Measurements from ENCODE around the gene CYTH1.
A peak's percentile ranks its signal among the peaks of the same experiment; 100 is the strongest.
"Not testable (repeated sequence)": the region's sequence is repeated elsewhere in the genome, so short reads cannot be mapped to it uniquely, and the experiment has no call there.

CYTH1 gene

DNA sequence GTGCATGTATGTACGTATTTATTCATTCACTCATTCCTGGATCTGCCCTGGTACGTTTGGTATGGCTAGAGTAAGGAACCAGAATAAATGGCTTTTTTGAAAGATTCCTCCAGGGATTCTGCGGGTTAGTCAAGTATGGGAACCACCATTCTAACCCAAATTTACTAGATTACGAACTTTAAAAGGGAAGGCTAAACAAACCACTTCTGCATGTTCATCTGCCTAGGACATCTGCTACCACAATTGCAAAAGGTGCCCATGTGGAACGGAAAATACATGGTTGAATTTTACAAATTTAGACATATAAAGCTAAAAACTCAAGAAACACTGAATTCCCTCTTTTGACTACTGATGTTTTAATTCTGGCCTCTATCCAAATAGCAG lies 22.1 kb downstream of the CYTH1 start:
- DNase-seq (ENCODE audit: low read depth): no peak

- peak; percentile 66 for DNase-seq (ENCODE audit: low read depth)
These were observed 22.7 kb downstream of the CYTH1 start for GRCh38 chr17:78759203-78759968.

DNA sequence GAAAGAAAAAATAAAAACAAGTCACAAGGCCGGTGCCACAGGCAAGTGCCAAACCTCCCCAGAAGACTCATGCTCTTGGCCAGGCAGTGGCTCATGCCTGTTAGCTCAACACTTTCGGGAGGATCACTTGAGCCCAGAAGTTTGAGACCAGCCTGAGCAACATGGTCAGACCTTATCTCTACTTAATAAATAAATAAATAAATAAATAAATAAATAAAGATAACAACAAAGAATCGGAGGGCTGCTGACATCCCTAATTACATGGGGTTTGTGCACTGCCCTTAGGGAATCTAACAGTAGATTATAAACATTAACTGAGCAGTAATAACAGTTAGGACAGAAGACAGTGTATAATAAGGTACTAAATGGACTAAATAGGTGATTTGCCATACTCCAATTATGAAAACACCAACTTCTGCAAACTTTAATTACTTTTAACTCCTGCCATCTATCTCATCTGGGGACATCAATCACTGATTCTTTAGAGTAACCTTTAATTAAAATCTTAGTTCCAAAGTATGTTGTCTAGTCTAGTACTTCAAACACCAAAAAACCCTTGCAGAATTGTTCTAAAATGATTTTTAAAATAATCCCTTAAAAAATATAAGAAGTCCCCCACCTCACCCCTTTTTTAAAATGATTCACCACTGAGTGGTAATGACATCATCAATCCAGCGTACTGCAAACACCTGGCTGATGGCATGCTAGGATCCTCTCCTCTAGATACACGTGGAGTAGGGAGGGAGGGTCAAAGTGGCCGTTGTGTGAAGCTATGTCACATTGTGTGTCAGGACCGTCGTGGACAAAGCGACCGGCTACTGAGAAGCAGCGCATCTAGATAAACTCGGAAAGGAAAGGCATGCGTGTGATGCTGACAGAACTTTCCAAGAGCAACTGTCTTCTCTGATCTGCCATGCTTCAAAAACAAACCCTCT lies 28.5 kb downstream of the CYTH1 start:
- DNase-seq (ENCODE audit: low read depth): no peak

DNA sequence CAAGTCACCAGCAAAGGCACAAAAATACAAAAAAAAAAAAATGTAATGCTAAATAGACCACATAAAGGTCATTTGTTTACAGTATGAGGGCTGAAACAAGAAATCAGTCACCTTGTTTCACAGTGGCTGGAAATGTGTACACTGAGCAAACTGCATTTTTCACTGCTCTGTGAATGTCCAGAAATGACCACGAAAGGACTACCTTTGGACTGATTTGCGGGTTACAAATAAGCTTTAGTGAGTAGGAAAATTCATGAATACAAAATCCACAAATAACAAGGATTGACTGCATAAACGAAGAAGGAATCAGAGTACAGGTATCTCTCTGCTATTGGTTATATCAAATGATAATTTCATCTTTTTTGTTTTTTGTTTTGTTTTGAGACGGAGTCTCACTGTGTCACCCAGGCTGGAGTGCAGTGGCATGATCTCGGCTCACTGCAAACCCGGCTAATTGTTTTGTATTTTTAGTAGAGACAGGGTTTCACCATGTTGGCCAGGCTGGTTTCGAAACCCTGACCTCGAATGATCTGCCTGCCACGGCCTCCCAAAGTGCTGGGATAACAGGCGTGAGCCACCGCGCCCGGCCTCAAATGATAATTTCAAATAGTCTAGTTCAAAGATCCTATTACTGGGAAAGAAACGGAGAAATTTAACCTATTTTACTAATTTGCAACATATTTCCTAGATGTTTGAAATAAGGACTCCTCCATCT lies 30.5 kb downstream of the CYTH1 start:
- DNase-seq (ENCODE audit: low read depth): no peak

- DNase-seq (ENCODE audit: low read depth): not testable (repeated sequence)
These were observed 31.1 kb downstream of the CYTH1 start for GRCh38 chr17:78751000-78751399.

GRCh38 chr17:78748730-78749317 lies 33.2 kb downstream of the CYTH1 start:
- peak; percentile 61 for DNase-seq (ENCODE audit: low read depth)

DNA sequence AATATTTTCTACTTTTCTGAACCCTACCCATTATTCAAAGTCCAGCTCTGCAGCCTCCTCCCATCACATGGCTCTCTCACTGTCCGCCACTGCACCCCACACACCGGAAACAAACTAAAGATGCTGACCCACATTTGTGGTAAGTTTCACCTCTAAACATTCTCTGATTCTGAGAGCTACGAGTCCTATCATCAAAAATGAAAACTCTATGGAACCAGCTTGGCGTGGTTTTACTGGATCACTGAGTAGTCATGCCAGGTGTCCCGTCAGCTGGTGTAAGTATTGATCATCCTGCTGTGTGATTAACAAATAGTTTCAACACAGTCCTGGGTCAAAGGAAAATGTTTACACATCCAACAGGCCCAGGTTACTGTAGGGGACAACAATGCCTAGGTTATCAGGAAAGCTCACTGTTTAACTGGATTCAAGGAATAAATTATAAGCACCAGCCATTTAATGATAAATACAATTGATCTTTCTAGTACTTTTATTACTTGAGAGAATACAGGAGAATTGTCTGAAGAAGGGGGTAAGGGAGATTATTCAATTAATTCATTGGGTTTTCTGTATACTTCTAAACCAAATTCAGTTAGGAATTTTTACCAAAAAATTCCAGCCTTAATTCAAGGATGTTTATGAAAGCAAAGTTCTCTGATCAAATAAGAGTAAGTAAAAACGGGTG lies 33.9 kb downstream of the CYTH1 start:
- DNase-seq (ENCODE audit: low read depth): no peak

- DNase-seq (ENCODE audit: low read depth): no peak
These were observed 34.6 kb downstream of the CYTH1 start for GRCh38 chr17:78747488-78747887.

DNA sequence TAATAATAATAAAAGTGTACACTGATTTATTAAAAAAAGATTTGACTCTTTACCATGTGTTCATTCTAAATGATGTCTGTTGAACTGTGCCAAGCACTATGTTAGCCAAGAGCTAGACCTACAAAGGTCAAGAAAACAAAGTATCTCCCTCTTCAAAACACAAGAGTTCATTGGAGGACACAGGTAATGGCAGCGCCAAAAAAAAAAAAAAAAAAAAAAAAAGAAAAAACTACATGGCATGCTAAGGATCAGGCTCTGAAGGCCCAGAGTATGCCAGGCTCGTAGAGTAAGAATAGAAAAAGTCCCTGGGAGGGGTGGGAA lies 35.2 kb downstream of the CYTH1 start:
- DNase-seq (ENCODE audit: low read depth): no peak

GRCh38 chr17:78746263-78746948 lies 35.7 kb downstream of the CYTH1 start:
- no peak for DNase-seq (ENCODE audit: low read depth)

DNA sequence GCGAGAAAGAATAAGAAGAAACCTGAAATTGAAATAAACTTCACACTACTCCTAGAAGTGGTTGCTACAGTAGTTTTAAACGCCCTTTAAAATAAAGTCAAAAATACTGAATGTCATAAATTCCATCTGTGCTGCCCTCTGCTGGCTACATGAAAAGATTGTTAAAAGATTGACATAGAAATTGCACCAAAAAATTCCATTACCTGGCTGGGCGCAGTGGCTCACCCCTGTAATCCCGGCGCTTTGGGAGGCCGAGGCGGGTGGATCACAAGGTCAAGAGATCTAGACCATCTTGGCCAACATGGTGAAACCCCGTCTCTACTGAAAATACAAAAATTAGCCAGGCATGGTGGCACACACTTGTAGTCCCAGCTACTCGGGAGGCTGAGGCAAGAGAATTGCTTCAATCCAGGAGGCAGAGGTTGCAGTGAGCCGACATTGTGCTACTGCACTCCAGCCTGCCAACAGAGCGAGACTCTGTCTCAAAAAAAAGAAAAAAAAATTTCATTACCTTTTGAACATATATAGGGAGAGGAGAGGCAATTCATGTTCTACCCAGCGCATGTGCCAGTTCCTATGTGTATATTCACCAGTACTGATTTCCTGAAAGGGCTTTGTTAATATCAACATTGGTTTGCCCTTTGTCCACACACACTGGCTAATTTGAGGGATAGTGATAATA lies 36.5 kb downstream of the CYTH1 start:
- DNase-seq (ENCODE audit: low read depth): peak; percentile 47

DNA sequence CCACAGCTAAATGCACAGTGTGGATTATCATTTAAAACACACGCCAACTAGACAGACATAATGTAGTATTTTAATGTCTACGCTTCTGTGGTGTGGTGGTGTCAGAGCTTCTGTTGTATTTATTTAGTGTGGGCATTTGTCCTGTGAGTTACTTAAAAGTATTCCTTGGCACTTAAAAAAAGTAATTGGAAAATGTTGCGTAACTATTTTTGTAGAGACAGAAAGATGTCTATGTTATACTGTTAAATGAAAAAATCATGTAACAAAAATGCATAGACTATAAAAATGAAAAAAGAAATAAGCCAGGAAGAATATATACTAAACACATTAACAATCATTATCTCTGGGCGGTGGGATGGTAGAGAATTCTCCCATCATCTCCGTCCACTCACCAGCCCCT lies 39.2 kb downstream of the CYTH1 start:
- no peak for DNase-seq (ENCODE audit: low read depth)

GRCh38 chr17:78741644-78742284 lies 40.3 kb downstream of the CYTH1 start:
- no peak for DNase-seq (ENCODE audit: low read depth)

DNA sequence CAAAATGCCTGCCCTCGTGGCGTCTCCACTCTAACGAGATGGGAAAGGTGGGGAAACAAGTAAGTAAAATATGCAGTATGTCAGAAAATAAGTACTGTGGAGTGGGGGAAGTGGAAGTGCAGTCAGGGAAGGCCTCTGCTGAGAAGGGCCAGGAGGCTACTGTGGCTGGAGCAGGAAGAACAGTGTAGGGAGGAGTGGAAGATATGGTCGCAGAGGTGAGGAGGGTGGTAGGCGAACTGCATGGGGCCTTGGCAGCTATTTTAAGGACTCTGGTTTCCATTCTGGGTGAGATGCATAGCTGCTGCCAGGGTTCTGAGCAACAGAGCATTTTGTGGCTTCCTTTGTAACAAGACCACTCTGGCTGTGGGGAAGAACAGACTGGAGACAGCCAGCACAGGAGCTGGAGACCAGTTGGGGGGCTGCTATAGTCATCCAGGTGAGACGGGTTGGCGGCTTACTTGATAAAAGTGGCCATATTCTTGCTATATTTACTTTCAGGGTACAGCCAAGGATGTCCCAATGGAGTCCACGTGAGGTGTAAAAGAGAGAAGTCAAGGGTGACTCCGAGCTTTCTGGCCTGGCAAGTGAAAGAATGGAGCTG lies 42.6 kb downstream of the CYTH1 start:
- DNase-seq (ENCODE audit: low read depth): no peak

- DNase-seq (ENCODE audit: low read depth): no peak
These were observed 43.4 kb downstream of the CYTH1 start for GRCh38 chr17:78738698-78739097.

- no peak for DNase-seq (ENCODE audit: low read depth)
These were observed 43.8 kb downstream of the CYTH1 start for GRCh38 chr17:78738278-78738677.

DNA sequence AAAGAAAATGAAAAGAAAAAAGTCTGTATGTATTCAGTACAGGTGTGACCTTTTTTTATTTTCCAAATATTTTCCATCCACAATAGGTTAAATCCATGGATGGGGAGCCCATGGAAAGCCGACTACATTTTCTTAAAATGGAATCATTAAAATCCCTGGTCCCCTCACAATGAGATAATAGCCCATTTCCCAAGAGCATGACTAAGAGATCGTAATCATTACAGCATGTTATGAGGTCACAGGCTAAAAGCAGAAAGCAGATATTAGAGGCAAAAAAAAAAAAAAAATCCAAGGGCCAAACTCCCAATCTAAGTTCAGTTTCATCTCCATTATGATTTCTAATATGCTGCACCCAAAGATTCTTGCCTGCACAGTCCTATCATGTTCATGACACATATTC lies 44.7 kb downstream of the CYTH1 start:
- no peak for DNase-seq (ENCODE audit: low read depth)

DNA sequence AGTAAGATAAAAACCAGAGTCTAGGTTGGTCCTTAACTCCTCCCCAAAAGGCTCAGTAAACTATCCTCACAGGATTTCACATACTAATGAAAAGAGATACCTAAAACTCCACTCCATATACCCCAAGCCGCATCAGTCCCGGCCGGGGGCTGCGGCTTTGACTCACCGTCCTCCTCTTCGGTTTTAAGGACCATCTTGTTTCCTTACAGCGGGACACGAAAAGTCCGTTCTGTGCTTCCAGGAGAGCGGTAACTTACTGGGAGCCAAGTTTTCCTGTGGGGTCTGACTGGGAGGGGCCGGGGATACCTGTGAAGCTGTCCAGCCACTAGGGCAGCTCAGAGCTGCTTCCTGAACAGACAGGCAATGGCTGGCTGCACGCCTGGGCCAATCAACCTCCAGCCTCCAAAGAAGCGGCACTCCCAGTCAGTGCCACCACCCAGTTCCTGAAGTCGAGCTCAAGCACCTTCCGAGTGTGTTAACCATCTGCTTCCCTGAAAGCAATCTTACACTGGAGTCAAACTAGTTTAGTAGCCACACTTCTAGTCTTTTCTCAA lies 45.5 kb downstream of the CYTH1 start:
- DNase-seq (ENCODE audit: low read depth): peak; percentile 48

DNA sequence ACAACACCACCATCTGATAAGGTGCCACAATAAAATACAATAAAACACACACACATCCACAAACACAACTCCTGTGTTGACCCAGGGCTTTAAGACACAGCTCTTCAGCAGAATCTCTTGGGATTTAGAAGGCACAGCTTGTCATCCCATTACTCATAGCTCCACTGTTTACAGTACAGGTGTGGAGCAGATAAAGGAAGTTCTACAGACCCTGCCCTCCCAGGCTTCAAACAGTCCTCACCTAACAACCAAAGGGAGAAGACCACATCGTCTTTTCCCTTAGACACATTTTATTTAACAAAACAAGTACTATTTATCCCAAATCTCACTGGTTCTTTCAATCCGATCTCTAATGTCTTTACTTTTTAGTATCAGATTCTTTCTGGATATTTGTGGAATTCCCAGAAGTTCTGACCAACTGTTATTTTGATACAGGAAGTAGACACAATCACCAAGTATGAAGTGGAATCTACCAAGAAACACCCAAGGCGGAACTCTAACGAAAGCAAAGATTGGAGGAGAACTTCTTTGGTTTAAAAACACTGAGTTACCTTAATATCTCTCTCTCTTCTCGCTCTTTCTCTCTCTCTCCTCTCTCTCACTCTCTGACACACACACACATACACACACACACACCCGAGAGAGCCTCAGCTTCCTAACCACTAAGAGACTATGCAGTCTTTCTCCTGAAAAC lies 46.1 kb downstream of the CYTH1 start:
- DNase-seq (ENCODE audit: low read depth): no peak

Measured in activated T-cell treated with anti-CD3 and anti-CD28 coated beads for 1 hour (primary cell).